SU-DHL-6 (cell line): ENCODE results near the gene KLHL29.

Source experiments
- CTCF ChIP-seq: fragments of 200-600 bp; sonication (generic); IDR thresholded peaks from one replicate; pipeline ENCODE4 v1.5.1; 2017; ENCODE audit warnings: antibody characterized with exemption, mild to moderate bottlenecking, low read length, moderate library complexity; ENCODE audit not compliant: insufficient read depth, poor library complexity, severe bottlenecking
- EZH2phosphoT487 ChIP-seq: fragments of 200-600 bp; sonication (generic), shearing (Covaris generic); conservative IDR thresholded peaks from 2 replicates; pipeline ENCODE4 v1.6.1; 2018; ENCODE audit warnings: mild to moderate bottlenecking, antibody characterized with exemption, low read length, moderate library complexity, mixed read lengths

- TF ChIP-seq CTCF, result no peak
- TF ChIP-seq EZH2phosphoT487, result no peak
These were observed 220.3 kb downstream of the KLHL29 start for GRCh38 chr2:23605236-23605635.
